SU-DHL-6 (cell line): ENCODE measurements around the gene HJV.

Source experiments
- CTCF ChIP-seq: fragments of 200-600 bp; sonication (generic); IDR thresholded peaks from one replicate; pipeline ENCODE4 v1.5.1; 2017; ENCODE audit warnings: antibody characterized with exemption, mild to moderate bottlenecking, low read length, moderate library complexity; ENCODE audit not compliant: insufficient read depth, poor library complexity, severe bottlenecking
- EZH2phosphoT487 ChIP-seq: fragments of 200-600 bp; sonication (generic), shearing (Covaris generic); conservative IDR thresholded peaks from 2 replicates; pipeline ENCODE4 v1.6.1; 2018; ENCODE audit warnings: mild to moderate bottlenecking, antibody characterized with exemption, low read length, moderate library complexity, mixed read lengths

GRCh38 chr1:146021050-146021445 lies 487 bp downstream of the HJV start:
- no peak for TF ChIP-seq CTCF
- no peak for TF ChIP-seq EZH2phosphoT487
